Activated T-cell treated with anti-CD3 and anti-CD28 coated beads, Interleukin-2, amount 50 U/mL, for 1 hour (primary cell): Measurements from ENCODE around the gene THAP3.
"Not testable (repeated sequence)": the region's sequence is repeated elsewhere in the genome, so short reads cannot be mapped to it uniquely, and the experiment has no call there.

Experiments used
- DNase-seq: peaks from one replicate; pipeline ENCODE4 v3.0.0-alpha.2; 2020

THAP3 gene

DNA sequence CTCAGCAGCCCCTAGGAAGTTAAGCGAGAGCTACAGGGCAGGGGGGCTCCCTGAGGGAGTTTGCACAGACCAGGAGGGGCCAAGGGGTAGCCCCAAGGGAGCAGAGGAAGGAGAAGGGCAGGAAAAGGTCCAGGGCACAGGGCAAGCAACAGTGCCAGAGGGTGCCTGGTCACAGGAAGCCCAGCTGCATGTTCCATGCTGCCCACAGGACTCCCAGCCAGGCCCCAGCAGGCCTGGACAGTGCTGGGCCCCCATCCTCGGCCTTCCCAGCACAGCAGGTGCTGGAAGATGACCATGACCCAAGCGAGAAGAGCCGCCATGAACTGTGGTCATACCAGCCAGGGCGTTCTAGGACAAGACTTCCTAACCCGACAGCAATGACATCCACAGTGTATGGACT lies 33.0 kb upstream of the THAP3 start:
- DNase-seq = no peak

DNA sequence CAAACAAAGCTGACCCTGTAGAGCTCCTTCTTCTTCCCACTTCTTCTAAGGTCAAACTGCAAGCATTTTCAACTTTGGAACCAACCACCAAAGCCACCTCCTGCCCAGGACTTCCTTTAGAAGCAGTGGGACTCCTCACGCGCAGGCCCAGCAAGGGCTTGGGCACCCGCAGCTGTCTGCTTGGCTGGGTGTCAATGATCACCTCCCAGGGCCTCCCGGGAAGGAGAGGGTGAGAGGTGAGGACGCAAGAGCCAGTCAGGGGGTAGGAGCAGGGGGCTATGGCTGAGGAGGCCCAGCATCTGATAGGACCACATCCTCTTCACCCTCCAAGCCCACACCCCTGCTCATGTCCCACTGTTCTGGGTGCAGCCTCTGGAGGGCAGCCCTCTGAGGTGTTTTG lies 32.2 kb upstream of the THAP3 start:
- no peak for DNase-seq

DNA sequence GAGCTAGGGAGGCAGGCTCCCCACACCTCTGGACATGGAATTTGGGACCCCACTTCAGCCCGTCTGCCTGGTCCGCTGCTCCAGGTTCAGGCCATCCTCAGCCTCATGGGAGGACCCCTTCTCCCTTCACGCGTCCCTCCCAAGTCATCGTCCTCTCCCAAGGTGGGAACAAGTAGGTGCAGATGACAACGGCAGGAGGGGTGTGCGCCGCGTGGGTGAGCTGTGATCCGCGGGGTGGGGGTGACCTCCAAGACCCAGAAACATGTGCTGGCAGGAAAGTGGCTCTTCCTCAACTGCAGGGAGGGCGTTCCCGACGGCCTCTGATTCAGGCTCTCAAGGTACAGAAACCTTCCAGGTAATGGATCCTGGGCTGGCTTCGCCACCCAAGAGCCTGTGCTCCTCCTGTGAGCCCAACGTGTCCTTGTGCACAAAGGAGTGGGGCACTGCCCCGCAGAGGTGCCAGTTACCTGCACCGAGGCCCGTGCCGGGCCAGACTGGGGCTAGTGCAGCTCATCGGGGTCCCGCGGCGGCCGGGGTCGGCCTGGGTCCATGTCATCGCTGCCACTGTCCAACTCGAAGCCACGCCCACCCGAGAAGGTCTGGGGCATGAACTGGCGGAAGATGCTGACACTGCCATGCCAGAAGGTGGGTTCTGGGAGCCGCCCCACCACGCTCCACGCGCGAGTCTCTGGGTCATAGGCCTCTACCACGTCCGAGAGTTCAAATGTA lies 31.6 kb upstream of the THAP3 start:
- DNase-seq = no peak

DNA sequence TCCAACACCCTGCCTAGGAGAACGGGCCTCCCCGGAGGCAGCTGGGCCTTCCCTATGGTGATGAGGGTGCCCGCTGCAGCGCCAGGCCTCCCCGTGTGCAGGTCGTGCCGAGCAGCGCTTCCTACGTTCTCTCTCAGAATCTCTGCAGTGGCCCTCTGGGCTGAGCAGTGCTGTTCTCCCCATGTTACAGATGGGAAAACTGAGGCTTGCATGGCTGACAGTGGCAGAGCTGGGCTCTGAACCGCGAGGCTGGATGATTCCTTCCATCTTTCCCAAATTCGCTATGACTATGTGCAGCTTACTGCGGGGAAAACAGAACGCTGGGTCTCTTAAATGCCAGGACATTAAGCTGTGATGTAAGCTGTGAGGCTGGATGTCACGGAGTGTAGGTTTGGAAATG lies 30.9 kb upstream of the THAP3 start:
- DNase-seq = no peak

DNA sequence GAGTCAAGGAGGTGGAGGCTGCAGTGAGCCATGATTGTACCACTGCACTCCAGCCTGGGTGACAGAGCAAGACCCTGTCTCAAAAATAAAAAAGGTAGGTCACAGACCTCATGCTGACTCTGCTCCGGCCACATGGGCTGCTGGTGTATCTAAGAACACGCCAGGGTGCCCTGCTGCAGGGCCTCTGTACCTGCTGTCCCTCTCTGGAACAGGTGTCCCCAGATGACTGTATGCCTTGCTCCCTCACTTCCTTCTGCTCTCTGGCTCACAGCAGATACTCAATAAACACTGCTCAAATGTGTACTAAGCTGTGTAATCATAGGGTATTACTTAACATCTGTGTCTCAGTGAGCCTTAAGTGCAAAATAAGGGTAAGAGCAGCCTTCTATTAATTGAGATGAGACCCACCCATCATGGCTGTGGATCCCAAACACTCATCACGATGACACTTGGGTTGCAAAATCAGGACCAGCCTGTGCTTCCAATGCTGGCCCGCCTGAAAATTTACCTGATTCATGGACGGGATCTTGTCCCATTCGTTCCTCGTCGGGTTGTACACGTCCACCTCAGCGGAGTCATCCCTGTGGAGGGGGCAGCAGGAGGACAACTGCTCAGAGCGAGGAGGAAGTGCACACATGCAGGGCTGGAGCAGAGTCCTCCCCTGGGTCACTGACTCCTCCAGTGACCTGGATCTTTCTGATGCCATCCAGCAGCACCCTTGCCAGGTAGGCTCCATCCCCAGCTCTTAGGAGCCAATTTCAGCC lies 29.5 kb upstream of the THAP3 start:
- DNase-seq = no peak

DNA sequence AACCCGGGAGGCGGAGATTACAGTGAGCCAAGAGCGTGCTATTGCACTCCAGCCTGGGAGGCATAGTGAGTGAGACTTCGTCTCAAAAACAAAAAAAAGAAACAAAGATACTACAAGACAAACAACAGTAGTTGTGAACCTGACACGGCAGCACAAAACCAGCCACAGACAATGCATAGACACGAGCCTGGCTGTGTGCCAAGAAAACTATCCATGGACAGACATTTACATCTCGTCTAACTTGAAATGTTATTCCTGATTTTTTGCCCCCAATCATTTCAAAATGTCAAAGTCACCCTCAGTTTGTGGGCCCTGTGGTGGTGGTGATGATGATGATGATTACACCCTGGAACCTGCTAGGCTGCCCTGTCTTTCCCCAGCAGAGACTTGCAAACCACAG lies 28.3 kb upstream of the THAP3 start:
- DNase-seq = no peak

DNA sequence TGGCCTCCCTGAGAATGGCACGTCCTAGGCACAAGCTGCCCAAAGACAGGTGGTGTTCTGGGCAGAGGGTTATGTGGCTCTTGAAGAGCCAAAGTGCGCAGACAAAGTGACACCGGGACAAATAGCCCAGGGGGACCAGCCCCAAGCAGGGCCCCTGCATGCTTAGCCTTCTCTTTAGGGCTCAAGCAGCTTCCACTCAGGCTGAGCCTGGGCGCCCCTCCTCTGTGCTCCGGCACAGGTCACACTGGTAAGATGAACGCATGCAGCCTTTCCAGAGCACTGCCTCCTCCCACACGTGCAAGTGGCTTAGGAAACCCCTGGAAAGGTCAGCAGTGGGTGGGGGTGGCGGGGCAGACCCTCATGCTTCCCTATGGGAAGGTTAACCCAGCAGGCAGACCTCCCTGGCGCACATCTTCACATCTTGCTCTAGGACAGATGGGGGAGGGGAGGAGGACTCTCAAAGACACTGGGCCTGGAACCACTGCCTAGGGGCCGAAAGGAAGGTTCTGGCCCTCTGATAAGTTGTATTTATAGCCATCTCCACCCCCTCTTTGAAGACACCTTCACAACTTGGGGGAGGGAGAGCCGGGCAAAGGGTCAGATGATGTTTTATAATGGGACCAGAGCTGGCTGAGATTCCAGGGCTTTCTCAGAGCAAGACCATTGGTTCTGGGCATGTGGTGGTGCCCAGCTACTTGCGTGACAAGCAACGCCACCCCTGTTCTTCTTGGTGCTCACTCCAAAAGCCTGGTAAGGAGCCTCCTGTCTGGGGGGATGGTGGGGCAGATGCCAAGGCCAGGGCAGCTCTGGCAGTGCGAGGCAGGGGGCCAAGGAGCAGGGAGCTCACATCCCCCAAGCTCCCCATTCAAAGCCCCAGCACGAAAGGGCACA lies 27.5 kb upstream of the THAP3 start:
- no peak for DNase-seq

DNA sequence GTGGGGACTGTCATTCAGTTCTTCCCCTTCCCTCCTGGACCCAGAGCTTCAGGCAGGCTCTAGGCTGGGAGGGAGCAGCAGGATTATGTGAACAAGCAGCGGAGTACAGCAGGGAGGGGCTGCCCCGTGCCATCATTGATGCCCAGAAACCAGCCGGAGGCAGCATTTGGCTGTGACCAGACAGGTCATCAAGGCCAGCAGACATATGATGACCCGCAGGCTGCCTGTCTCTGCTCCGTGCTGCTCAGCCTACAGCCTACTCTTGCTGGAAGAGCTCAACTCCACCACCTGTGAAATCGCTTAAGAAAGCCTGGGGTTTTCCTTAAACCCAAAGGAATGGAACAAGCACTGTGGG lies 26.9 kb upstream of the THAP3 start:
- DNase-seq = no peak

DNA sequence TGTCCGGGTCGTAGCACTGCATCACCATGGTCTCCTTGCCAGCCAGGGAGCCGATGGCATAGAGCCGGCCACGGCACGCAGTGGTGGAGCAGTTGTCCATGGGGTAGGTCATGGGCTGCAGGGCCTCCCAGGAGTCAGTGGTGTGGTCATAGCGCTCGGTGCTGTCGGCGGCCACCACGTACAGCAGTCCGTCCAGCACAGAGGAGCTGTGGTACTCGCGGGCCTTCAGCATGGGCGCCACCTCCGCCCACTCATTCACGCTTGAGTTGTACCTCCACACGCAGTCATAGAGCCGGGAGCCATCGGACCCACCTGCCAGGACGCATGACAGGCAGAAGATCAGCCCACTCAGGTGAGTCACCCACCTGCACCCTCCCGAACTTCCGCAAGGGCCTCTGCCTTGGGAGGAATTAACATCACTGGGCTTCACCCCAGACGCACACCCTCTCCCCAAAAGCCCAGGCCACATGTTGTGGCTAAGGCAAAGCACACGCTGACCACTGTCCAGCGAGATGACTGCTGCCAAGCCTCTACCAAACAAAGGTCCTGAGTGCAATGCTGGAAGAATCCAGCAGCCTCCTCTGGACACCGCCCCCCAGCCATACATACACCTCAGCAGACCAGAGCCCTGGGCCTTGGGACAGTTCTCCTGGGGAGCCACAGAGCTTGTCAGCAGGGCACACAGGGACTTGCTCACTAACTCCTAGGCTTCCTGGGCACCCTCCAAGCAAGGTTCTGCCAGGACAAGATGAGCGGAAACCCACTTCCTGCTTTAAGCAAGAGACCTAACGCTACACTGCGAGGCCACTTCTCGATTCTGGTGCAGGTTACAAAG lies 25.3 kb upstream of the THAP3 start:
- peak; percentile 56 for DNase-seq

DNA sequence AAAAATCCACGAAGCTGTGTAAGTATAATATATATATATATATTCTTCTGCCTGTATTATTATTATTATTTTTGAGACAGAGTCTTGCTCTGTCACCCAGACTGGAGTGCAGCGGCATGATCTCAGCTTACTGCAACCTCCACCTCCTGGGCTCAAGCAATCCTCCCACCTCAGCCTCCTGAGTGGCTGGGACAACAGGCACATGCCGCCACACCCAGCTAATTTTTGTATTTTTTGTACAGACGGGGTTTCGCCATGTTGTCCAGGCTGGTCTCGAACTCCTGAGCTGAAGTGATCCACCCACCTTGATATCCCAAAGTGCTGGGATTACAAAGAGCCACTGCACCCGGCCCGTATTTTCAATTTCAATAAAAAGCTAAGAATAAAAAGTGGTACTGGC lies 24.7 kb upstream of the THAP3 start:
- not testable (repeated sequence) for DNase-seq

DNA sequence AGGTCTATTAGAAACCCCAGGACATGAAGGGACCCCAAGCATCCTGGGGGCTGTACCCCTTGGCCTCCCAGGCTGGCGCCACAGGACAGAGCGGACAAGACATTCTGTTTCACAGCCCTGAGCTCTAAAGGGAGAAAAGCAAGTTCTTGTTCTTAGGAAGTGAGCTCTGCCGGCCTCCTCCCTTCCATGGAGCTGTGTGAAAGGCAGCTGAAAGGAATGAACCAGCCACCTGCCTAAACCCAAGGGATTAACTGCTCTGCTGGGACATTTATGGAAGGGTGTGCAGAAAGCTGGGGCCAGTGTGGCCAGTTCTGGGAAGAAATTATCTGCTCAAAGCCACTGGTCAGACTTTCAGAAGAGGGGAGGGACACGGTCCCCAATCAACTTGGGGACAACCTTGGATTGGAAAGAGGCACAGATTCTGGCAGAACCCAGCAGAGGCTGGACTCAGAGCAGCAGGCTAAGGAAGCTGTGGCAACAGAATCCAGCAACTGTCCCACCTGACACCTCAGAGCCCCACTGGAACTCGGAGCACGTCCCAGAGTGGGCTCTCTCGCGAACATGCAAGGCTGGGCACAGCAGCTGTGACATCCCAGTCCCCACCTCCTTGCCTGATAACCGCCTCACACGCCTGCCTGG lies 24.1 kb upstream of the THAP3 start:
- DNase-seq = no peak

DNA sequence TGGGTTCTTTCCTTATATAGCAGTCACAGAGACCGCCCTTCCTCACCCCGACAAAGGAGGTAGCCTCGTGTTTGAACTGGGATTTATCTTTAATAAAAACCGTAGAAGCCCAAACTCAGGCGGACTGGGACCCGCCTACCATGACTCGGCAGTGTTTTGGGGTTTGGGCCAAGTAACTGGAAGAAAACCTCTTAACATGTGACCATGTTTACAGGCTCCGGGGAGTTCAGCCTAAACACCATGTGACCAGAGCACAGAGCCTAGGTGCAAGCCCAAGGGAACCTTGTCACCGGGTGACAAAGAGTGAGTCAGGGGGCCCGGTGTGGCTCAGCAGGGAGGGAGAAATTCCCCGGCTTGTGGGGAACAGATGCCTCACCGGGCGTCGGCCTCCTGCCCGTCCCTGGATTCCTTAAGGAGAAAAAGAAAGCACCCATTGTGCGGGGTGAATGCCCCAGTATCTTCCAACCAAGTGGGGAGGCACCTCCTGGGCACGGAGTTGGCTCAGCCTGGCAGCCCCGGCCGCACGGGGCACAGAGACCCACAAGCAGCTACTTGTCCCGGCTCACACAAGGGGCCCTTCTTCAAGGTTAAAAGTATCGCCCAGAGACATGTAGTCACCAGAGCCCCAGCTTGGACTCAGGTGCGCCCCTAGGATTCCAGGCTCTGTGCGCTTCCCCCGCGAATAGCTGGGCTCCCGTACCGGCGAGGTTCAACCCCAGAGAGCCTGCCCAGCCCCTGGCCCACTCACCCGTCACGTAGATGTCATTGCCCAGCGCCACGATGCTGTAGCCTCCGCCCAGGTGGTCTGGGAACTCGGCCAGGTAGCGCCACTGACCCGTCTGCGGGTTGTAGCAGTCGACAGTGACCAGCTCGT lies 23.4 kb upstream of the THAP3 start:
- peak; percentile 72 for DNase-seq

DNA sequence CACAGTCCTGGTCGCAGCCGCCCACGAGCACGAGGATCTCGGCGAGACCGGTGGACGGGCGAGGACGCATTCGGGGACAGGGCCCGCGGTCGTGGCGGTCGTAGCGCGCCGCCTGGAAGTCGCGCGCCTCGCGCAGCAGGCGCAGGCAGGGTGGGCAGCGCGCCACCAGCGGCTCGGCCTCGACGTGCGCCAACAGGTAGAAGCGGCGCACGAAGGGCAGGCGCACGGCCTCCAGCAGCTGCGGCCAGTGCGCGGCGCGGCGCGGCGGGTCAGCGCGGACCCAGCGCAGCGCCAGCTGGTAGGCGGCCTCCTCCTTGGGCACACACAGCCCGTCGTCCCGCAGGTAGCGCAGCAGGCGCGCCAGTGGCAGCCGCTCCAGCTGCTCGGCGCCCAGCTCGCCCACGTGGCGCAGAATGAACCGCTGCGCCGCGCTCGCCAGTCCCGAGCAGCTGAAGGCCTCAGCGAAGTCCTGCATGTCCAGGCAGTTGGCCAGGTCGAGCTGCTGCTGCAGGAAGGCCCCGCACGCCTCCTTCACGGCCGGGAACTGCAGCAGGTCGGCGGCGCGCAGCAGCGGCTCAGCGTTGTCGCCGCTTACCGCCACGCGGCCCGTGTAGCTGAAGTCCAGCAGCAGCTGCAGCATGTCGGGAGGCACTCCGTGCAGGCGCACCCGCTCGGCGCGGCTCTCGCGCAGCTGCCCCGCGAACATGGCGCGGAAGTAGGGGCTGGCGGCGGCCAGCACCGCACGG lies 22.6 kb upstream of the THAP3 start:
- DNase-seq = peak; percentile 55

DNA sequence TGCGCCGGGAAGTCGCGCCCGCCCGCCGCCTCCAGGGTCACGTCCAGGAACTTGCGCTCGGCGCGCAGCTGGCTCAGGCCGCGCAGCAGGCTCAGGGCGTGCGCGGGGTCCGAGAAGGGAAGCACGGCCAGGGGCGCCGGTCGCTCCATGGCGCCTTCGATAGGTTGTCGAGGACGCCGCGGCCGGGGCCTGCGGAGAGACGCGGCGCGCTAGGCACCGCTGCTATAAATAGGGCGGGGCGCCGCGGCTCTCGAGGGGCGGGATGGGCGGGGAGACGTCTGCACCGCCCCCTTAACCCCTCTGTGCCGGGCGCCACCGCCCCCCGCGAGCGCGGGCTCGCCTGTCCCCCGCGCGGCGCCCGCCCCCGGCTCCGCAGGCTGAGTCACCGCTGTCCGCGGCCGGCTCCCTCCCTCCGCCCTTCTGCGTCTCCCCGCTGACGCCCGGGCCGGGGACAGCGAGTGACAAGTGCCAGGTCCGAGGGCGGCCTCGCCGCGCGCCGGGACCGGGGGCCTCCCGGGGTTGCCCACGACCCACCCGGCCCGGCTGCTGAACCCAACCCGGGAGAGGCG lies 21.9 kb upstream of the THAP3 start, which contains the start of gene KLHL21:
Gene KLHL21 (minus strand): TSS at position 201 of the 569 bp plus-strand sequence. CDS start 52 bp downstream, at position 149.
- DNase-seq = peak; percentile 86

DNA sequence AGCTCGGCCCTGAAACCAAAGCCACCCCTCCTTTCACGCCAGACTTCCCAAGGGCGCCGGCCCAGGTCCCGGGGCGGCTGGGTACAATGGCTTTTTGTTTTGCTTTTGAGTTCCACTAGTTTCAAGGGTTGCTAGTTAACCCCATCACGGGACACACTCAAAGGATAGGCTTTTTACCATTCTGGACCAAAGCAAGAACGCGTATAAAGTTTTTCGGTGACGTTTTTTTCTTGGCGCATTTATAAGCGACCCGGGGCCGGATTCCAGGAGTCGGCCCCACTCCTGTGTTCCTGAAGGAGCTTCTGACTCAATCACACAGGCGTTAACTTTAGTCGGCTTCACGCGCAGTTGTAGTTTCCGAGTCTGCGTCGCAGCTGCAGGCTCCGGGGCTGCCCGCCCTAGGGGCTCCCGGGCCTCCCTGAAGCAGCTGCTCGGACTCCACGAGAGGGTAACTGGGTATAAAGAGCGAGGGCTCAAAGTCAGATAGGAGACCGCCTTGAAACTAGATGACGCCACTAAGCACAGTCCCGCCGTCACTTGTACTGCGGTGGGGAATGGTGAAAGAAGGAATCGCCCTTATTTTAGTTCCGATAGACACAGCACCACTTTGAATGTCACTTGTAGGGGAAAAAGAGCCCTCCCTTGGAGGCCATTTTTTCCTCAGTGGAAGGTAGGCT lies 21.3 kb upstream of the THAP3 start:
- DNase-seq = peak; percentile 73

DNA sequence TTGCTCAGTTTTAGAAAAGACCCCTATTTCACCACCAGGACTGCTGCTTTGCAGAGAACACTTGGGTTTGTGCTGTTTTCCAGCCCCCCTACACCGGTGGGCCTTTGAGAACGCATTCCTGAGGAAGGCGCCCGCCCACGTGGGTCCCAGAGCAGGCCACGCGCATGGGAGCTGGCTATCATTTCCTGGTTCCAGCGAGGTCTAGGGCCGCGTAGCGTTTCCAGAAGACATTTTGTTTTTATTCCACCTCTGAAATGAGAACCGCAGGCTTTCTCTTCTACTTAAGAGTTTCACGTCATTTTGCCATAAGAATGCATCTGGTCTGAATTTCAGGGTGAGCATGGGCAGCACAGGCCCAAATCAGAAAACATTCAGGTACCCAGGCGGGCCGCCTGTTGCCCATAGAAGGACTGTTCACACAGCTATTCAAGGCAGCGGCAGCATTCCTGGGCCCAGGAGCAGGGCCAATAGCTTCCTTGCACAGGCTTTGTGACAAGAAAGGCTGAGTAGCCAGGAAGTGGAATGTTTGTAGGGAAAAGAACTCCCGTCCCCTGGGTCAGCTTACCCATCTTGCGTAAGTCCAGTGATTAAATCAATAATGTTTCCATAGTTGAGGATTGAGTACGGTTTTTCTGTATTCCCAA lies 20.6 kb upstream of the THAP3 start:
- peak; percentile 57 for DNase-seq

DNA sequence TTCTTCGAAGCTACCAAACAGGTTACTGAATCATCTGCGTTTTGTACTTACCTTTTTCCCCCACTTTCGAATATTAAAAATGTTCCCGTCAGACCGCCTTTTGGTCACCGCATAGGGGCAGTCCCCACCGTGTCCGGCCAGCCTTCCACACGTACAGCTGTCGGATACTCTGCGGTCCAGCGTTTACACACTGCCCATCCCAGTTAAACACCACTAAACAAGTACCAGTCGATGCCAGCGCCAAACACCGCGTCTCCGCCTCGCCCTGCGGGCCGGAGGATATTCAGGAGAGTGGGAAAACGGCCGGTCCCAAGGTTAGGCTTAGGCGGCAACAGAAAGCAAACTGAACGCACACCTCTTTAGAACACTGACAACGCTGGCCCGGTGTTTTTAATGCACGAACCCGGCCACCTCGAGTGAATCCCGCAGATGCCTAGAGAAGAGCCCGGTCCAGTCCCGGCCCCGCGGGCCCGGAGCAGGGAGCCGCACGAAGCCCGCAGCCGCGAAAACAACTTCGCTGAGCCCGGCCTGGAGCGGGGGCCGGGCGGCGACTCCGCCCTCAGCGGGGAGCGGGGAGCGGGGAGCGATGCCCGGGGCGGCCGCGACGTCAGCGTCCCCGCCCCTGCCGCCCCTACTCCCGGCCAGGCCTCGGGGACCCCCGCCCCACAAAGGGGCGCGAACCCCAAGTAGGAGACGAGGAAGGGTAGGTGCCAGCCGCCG lies 11.9 kb upstream of the THAP3 start:
- no peak for DNase-seq
